ENCODE data around the gene HIVEP3.

The HIVEP3 gene

DNA sequence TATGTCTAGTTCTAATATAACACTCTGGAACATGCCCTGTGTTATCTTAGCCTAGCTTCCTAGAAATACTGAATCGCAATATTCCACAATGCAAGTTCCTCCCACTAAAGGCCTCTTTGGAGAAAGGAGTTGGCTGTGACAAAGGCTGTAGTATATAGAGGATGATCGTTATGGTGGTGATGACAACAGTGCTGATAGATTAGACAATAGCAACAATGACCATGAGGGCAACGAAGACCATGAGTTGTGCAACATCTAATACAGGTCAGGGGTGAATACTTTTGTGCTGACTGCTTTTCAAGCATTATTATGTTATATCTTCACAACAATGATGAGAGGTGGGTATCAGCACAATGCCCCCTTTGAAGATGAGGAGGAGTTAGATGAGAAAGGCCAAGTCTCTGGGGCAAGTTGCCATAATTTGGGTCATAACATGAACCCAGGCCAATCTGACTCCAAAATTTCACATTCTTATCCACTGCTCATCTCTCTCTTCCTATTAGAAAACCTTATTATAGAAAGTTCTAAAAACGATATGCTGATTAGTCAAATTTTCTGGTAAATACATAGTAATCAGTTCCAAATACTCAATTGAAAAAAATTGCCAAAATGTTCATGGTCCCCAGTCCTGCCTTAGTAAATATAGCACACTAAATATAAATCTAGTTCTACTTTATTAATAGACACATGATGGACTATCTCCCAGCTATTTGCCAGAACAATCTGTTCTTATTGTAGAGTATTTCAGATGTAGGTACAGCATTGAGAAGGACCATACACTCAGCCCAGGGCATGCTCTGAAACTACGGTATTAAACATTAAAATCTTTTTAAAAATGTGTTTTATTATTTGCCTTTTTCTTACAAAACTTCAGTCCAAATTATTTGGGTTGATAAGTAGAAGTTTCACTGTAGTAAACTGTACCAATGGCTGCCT, 37.5 kb downstream of the HIVEP3 start:
- Histone ChIP-seq H3K4me1 (ENCODE audit: insufficient read depth, low read length, poor library complexity, severe bottlenecking) (peaks cover 52% of the 10 kb centered on the region), H3K4me3 (ENCODE audit: low read length, poor library complexity, severe bottlenecking) (peak overlapping the region; percentile 39), H3F3A (ENCODE audit: low read depth) (peaks cover 7% of the 10 kb centered on the region; the same call in 1 of the 2 replicates), H3K9ac (ENCODE audit: low read depth, low read length, poor library complexity, severe bottlenecking) (peak overlapping the region; percentile 47), H3K27me3 (ENCODE audit: insufficient read depth, low read length, poor library complexity, severe bottlenecking) (no peaks in the 10 kb centered on the region), H2AFZ (ENCODE audit: low read length) (no peak overlapping the region), H3K9me3 (ENCODE audit: insufficient read depth, low read depth, low read length) (no peaks in the 10 kb centered on the region), H4K20me1 (ENCODE audit: insufficient read depth, low read length, poor library complexity, severe bottlenecking) (no peaks in the 10 kb centered on the region), H3K9me2 (replicated peaks; ENCODE audit: low read depth, low read length) (no peaks in the 10 kb centered on the region), H3K4me2 (ENCODE audit: low read depth, low read length, poor library complexity, severe bottlenecking) (peak overlapping the region; percentile 61), H3K79me2 (ENCODE audit: insufficient read depth, low read length) (no peaks in the 10 kb centered on the region), H3K36me3 (ENCODE audit: insufficient read depth, low read length) (no peaks in the 10 kb centered on the region)
- TF ChIP-seq, protein P1, sequence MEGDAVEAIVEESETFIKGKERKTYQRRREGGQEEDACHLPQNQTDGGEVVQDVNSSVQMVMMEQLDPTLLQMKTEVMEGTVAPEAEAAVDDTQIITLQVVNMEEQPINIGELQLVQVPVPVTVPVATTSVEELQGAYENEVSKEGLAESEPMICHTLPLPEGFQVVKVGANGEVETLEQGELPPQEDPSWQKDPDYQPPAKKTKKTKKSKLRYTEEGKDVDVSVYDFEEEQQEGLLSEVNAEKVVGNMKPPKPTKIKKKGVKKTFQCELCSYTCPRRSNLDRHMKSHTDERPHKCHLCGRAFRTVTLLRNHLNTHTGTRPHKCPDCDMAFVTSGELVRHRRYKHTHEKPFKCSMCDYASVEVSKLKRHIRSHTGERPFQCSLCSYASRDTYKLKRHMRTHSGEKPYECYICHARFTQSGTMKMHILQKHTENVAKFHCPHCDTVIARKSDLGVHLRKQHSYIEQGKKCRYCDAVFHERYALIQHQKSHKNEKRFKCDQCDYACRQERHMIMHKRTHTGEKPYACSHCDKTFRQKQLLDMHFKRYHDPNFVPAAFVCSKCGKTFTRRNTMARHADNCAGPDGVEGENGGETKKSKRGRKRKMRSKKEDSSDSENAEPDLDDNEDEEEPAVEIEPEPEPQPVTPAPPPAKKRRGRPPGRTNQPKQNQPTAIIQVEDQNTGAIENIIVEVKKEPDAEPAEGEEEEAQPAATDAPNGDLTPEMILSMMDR (conservative IDR thresholded peaks at IDR 0.05; ENCODE audit: low read length) = no peak
- TF ChIP-seq EZH2phosphoT487 (IDR thresholded peaks at IDR 0.05; ENCODE audit: borderline replicate concordance) = no peak

DNA sequence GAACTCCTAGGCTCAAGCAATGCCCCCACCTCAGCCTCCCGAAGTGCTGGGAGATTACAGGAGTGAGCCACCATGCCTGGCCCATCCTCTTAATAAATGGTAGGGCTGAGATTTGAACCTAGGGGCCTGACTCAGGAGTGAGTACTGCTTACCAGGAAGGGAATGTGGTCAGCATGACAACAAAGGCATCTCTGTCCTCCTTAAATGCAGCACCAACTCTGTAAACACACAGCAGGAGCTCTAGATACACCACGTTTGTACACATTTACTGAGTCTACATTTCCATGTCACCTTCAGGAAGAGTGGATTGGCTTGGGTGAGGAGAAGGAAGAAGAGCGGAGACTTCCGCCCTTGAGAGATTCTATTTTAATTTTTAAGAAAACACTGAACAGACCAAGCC, 38.5 kb downstream of the HIVEP3 start:
- Histone ChIP-seq H3K4me2 (ENCODE audit: low read depth, low read length, poor library complexity, severe bottlenecking) (no peak overlapping the region), H3K27me3 (ENCODE audit: insufficient read depth, low read length, poor library complexity, severe bottlenecking) (no peaks in the 10 kb centered on the region), H3F3A (ENCODE audit: low read depth) (peaks cover 7% of the 10 kb centered on the region; the same call in 1 of the 2 replicates), H3K36me3 (ENCODE audit: insufficient read depth, low read length) (no peaks in the 10 kb centered on the region), H4K20me1 (ENCODE audit: insufficient read depth, low read length, poor library complexity, severe bottlenecking) (no peaks in the 10 kb centered on the region), H3K79me2 (ENCODE audit: insufficient read depth, low read length) (no peaks in the 10 kb centered on the region), H3K4me1 (ENCODE audit: insufficient read depth, low read length, poor library complexity, severe bottlenecking) (peaks cover 52% of the 10 kb centered on the region), H3K9me3 (ENCODE audit: insufficient read depth, low read depth, low read length) (no peaks in the 10 kb centered on the region), H3K9ac (ENCODE audit: low read depth, low read length, poor library complexity, severe bottlenecking) (no peak overlapping the region), H2AFZ (ENCODE audit: low read length) (no peak overlapping the region), H3K9me2 (replicated peaks; ENCODE audit: low read depth, low read length) (no peaks in the 10 kb centered on the region), H3K4me3 (ENCODE audit: low read length, poor library complexity, severe bottlenecking) (no peak overlapping the region)
- no peak for TF ChIP-seq EZH2phosphoT487 (IDR thresholded peaks at IDR 0.05; ENCODE audit: borderline replicate concordance)
- TF ChIP-seq, protein P1 (conservative IDR thresholded peaks at IDR 0.05; ENCODE audit: low read length) = no peak

DNA sequence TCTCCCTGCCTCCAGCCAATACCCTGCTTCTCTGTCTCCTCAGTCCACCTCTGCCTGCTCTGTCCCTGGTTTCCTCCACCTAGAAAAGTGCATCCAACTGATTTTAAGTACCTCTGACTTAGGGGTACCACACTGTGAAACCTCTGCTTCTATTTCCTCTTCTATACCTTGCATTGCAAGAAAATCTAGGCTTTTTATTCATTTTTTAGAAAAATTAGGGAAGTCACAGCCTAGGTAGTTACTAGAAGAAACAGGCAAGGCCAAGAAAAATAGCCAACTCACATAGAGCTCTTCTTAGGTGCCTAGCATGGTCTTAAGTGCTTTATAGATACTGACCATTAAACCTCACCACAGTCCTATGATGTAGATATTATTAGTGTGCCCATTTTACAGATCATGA, 39.1 kb downstream of the HIVEP3 start:
- H3K9ac ChIP-seq (ENCODE audit: low read depth, low read length, poor library complexity, severe bottlenecking) = no peak overlapping the region
- H3K79me2 ChIP-seq (ENCODE audit: insufficient read depth, low read length) = no peaks in the 10 kb centered on the region
- no peaks in the 10 kb centered on the region for H4K20me1 ChIP-seq (ENCODE audit: insufficient read depth, low read length, poor library complexity, severe bottlenecking)
- H3K4me2 ChIP-seq (ENCODE audit: low read depth, low read length, poor library complexity, severe bottlenecking) = no peak overlapping the region
- TF ChIP-seq EZH2phosphoT487 (IDR thresholded peaks at IDR 0.05; ENCODE audit: borderline replicate concordance) = no peak
- TF ChIP-seq, protein P1 (conservative IDR thresholded peaks at IDR 0.05; ENCODE audit: low read length) = no peak
- no peak overlapping the region for H2AFZ ChIP-seq (ENCODE audit: low read length)
- no peak overlapping the region for H3K4me3 ChIP-seq (ENCODE audit: low read length, poor library complexity, severe bottlenecking)
- H3F3A ChIP-seq (ENCODE audit: low read depth) = peaks cover 7% of the 10 kb centered on the region; the same call in 1 of the 2 replicates
- H3K27me3 ChIP-seq (ENCODE audit: insufficient read depth, low read length, poor library complexity, severe bottlenecking) = no peaks in the 10 kb centered on the region
- H3K9me3 ChIP-seq (ENCODE audit: insufficient read depth, low read depth, low read length) = no peaks in the 10 kb centered on the region
- peaks cover 55% of the 10 kb centered on the region for H3K4me1 ChIP-seq (ENCODE audit: insufficient read depth, low read length, poor library complexity, severe bottlenecking)
- H3K9me2 ChIP-seq (replicated peaks; ENCODE audit: low read depth, low read length) = no peaks in the 10 kb centered on the region
- no peaks in the 10 kb centered on the region for H3K36me3 ChIP-seq (ENCODE audit: insufficient read depth, low read length)

Measured in Loucy (cell line).